Hepatocyte (in vitro differentiated cells): ENCODE results near the gene PERP.

ENCODE experiments used
- EZH2phosphoT487 ChIP-seq: fragments of 200-600 bp; sonication (generic); IDR thresholded peaks from one replicate; pipeline ENCODE4 v1.6.1; 2018; ENCODE audit warnings: antibody characterized with exemption, mild to moderate bottlenecking, low read depth, moderate library complexity; ENCODE audit not compliant: unreplicated experiment, severe bottlenecking
- TF ChIP-seq, protein P1 (sequence below): fragments of 200-600 bp; sonication (generic); IDR thresholded peaks from 2 replicates; pipeline ENCODE4 v1.5.1; 2016; ENCODE audit warnings: antibody characterized with exemption, mild to moderate bottlenecking; ENCODE audit not compliant: poor library complexity

DNA sequence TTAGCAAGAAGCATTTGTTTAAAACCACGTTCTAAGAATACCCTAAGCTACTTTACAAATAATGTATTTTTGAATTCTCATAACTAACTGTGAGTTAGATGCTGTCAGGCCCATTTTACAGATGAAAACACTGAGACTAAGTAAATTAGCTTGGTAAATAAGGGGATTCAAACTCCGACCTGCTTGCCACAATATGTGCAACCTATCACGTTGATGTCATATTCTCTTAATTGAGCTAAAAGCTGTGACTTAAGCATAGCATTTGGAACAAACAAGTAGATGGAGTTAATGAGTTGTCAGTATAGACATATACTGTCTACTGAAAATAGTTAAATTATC is 9.4 kb upstream of the PERP start:
- TF ChIP-seq, protein P1, sequence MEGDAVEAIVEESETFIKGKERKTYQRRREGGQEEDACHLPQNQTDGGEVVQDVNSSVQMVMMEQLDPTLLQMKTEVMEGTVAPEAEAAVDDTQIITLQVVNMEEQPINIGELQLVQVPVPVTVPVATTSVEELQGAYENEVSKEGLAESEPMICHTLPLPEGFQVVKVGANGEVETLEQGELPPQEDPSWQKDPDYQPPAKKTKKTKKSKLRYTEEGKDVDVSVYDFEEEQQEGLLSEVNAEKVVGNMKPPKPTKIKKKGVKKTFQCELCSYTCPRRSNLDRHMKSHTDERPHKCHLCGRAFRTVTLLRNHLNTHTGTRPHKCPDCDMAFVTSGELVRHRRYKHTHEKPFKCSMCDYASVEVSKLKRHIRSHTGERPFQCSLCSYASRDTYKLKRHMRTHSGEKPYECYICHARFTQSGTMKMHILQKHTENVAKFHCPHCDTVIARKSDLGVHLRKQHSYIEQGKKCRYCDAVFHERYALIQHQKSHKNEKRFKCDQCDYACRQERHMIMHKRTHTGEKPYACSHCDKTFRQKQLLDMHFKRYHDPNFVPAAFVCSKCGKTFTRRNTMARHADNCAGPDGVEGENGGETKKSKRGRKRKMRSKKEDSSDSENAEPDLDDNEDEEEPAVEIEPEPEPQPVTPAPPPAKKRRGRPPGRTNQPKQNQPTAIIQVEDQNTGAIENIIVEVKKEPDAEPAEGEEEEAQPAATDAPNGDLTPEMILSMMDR: no peak
- TF ChIP-seq EZH2phosphoT487: no peak
